Adrenal gland (tissue), 12 donors: Measurements from ENCODE around the gene MGST3. TPM values are rescaled to one million over a fixed set of nuclear protein-coding genes. Genes with fewer than 3 reads are reported as not detected.
A peak's percentile ranks its signal among the peaks of the same experiment; 100 is the strongest.

Experiments used
- DNase-seq, 7 donors: peaks; one replicate each; pipeline ENCODE4 v3.0.0-alpha.2; 2019 to 2020
- H3K27ac ChIP-seq, 5 donors: fragments of 200-600 bp; sonication (generic) in 4 of 5; 1 replicate in 3 of 5; 2 replicates in 2 of 5; pipeline versions ENCODE4 v1.5.1 to v1.8.0; 2016 to 2020; ENCODE audit warnings: mild to moderate bottlenecking in 1 of 5
- H3K27me3 ChIP-seq: fragments of 200-600 bp; 2 replicates; pipeline ENCODE4 v1.8.0; 2021
- H3K36me3 ChIP-seq, 2 donors: fragments of 200-600 bp; replicated peaks in 1 of 2; 1 replicate in 1 of 2; 2 replicates in 1 of 2; pipeline versions ENCODE4 v1.5.1 to v1.8.0; 2018 to 2022
- H3K4me1 ChIP-seq, 2 donors: fragments of 200-600 bp; replicated peaks in 1 of 2; 1 replicate in 1 of 2; 2 replicates in 1 of 2; pipeline versions ENCODE4 v1.5.1 to v1.8.0; 2018 to 2021
- H3K4me3 ChIP-seq, 4 donors: fragments of 200-600 bp; sonication (generic) in 3 of 4; one replicate each; pipeline ENCODE4 v1.5.1; 2016 to 2018
- H3K9me3 ChIP-seq, 3 donors: fragments of 200-600 bp; sonication (generic) in 1 of 3; replicated peaks in 1 of 3; 1 replicate in 2 of 3; 2 replicates in 1 of 3; pipeline versions ENCODE4 v1.5.1 to v1.8.0; 2016 to 2021
- CTCF ChIP-seq, 6 experiments: fragments of 450-650 bp in 4 of 6; fragments of 200-600 bp in 2 of 6; sonication (generic) in 1 of 6; IDR thresholded peaks; 1 replicate in 5 of 6; 2 replicates in 1 of 6; pipeline versions ENCODE4 v1.5.1 to v1.8.0; 2016 to 2021; ENCODE audit warnings: antibody characterized with exemption in 6 of 6, mild to moderate bottlenecking in 2 of 6, moderate library complexity in 1 of 6
- POLR2A ChIP-seq, 2 donors: fragments of 450-650 bp; IDR thresholded peaks; one replicate each; pipeline ENCODE4 v1.6.1; 2017; ENCODE audit warnings: antibody characterized with exemption in 2 of 2, mild to moderate bottlenecking in 2 of 2, moderate library complexity in 1 of 2
- WGBS, 4 donors: extraction: QIAGEN DNeasy Blood & Tissue Kit in 2 of 4; methylation state at CpG; one replicate each; pipeline versions ENCODE4 v1.1.5 to v1.1.7; 2013 to 2017; 5-methylcytosine and 5-hydroxymethylcytosine counted together
- intact Hi-C, 2 donors: fragments of 100-400 bp; cut with DNase I; formaldehyde crosslinking; loops; one replicate each; pipeline versions ENCODE4 v1.14.1 to v1.15.0; 2022 to 2023
- polyA plus RNA-seq, 3 donors: library from polyadenylated mRNA; stranded (reverse); fragments of 200-250 nt in 2 of 3; fragments of 350-450 nt in 1 of 3; fragmentation: Illumina TruSeq in 1 of 3; extraction: RNeasy Lipid Tissue Mini Kit (QIAGEN cat#74804) in 1 of 3; gene quantifications; one replicate each; pipeline ENCODE4 v1.2.3, GENCODE V29; 2013 to 2014
- total RNA-seq, 9 donors: library from RNA; depleted of rRNA in 4 of 9; stranded (reverse); fragments of >200 nt in 4 of 9; fragments of 120-200 nt in 1 of 9; fragmentation: NEBNext Ultra II Directional in 1 of 9; extraction: Animal tissue kit (Norgen Biotek cat#: 25700) in 1 of 9; gene quantifications; one replicate each; pipeline versions ENCODE4 v1.1.0 to v1.2.4, GENCODE V29; 2013 to 2023
- donor health status: healthy with polysubstance abuse.
- donor health status: Bipolar disorder and iron deficiency.
- donor health status: DM: yes; HTN: yes; CAD: no.
- donor health status: DM: no; HTN: no; CAD: no.
- donor health status: DM: no; HTN: no; CAD: no.
- donor health status: DM: yes; HTN: yes; CAD: no.

Gene MGST3
- total and polyA plus RNA-seq, 12 donors = 193 to 441 (median 288) TPM

- peaks cover 15 to 16% of the 10 kb centered on the region in 2 donors for H3K4me1 ChIP-seq
- no peaks in the 10 kb centered on the region for H3K27me3 ChIP-seq
- no peaks in the 10 kb centered on the region for H3K36me3 ChIP-seq
- WGBS, 4 donors = 67 to 81% (median 73%) methylated on average over 3 of the region's 3 CpGs
- TF ChIP-seq CTCF (IDR thresholded peaks at IDR 0.05) = no peak
- TF ChIP-seq POLR2A (IDR thresholded peaks at IDR 0.05) = no peak
- no peak for DNase-seq
- H3K27ac ChIP-seq = no peak overlapping the region
- intact Hi-C loops = no loop called here
- H3K9me3 ChIP-seq = no peaks in the 10 kb centered on the region
- H3K4me3 ChIP-seq = no peak overlapping the region
These were observed 1.9 kb upstream of the MGST3 start for GRCh38 chr1:165629151-165629550.

- H3K36me3 ChIP-seq = no peaks in the 10 kb centered on the region
- 4 to 14% (median 5%) methylated on average over 13 to 26 of the region's 26 CpGs for WGBS, 4 donors
These were observed 996 bp upstream of the MGST3 start for GRCh38 chr1:165629848-165630628.

GRCh38 chr1:165631342-165632151, 513 bp downstream of the MGST3 start:
- intact Hi-C loops = loop anchor here (10.0 kb wide), 2 partner anchors 53 to 63 kb away; partner anchors contain the start of gene ALDH9A1 (in 1 of the 2)
- 0% methylated on average over 28 to 31 of the region's 31 CpGs for WGBS, 4 donors
- Histone ChIP-seq H3K4me1 (peaks cover 19 to 29% of the 10 kb centered on the region in 2 donors), H3K9me3 (no peaks in the 10 kb centered on the region), H3K27ac (peak overlapping the region; percentile 87 to 97 (median 94)), H3K36me3 (no peaks in the 10 kb centered on the region), H3K4me3 (peak overlapping the region; percentile 70 to 98 (median 84)), H3K27me3 (no peaks in the 10 kb centered on the region)
- TF ChIP-seq POLR2A (IDR thresholded peaks at IDR 0.05) (peak; percentile 35 to 70), CTCF (IDR thresholded peaks at IDR 0.05) (peak in 2 of 6 experiments; percentile 3 to 8)
- peak; percentile 53 to 77 (median 73) for DNase-seq

More at GRCh38 chr1:165629848-165630628, 996 bp upstream of the MGST3 start:
- Histone ChIP-seq H3K27me3 (no peaks in the 10 kb centered on the region), H3K4me1 (peaks cover 19 to 22% of the 10 kb centered on the region in 2 donors), H3K9me3 (no peaks in the 10 kb centered on the region), H3K4me3 (peak overlapping the region in 3 of 4 donors; percentile 20 to 84 (median 83)), H3K27ac (peak overlapping the region; percentile 87 to 97 (median 94))
- TF ChIP-seq POLR2A (IDR thresholded peaks at IDR 0.05) = no peak
- no peak for TF ChIP-seq CTCF (IDR thresholded peaks at IDR 0.05)
- intact Hi-C loops = loop anchor here (10.0 kb wide), 2 partner anchors 55 to 65 kb away; partner anchors contain the start of gene ALDH9A1 (in 1 of the 2)
- no peak for DNase-seq

- WGBS, 4 donors = 8 to 22% (median 15%) methylated on average over 5 of the region's 5 CpGs
- no peaks in the 10 kb centered on the region for H3K9me3 ChIP-seq
- DNase-seq = no peak
- peak overlapping the region in 3 of 4 donors; percentile 70 to 84 (median 83) for H3K4me3 ChIP-seq
- intact Hi-C loops = loop anchor here (10.0 kb wide), 2 partner anchors 53 to 63 kb away; partner anchors contain the start of gene ALDH9A1 (in 1 of the 2)
- peaks cover 23 to 35% of the 10 kb centered on the region in 2 donors for H3K4me1 ChIP-seq
- no peaks in the 10 kb centered on the region for H3K27me3 ChIP-seq
- H3K27ac ChIP-seq = peak overlapping the region; percentile 87 to 97 (median 94)
- no peak for TF ChIP-seq CTCF (IDR thresholded peaks at IDR 0.05)
- no peak for TF ChIP-seq POLR2A (IDR thresholded peaks at IDR 0.05)
- no peaks in the 10 kb centered on the region for H3K36me3 ChIP-seq
These were observed 1.1 kb downstream of the MGST3 start for GRCh38 chr1:165632152-165632469.
